Stomach (tissue), 9 donors: ENCODE data around the gene DHRSX. TPM values are rescaled to one million over a fixed set of nuclear protein-coding genes. Genes with fewer than 3 reads are reported as not detected.
A peak's percentile ranks its signal among the peaks of the same experiment; 100 is the strongest.
"Not testable (repeated sequence)": the region's sequence is repeated elsewhere in the genome, so short reads cannot be mapped to it uniquely, and the experiment has no call there.

Experiments used
- DNase-seq, 2 donors: peaks; one replicate each; pipeline versions ENCODE4 v3.0.0 to v3.0.0-alpha.2; 2013 to 2019
- H3K27ac ChIP-seq, 5 donors: fragments of 200-600 bp in 4 of 5; sonication (generic) in 4 of 5; one replicate each; pipeline ENCODE4 v1.5.1; 2013 to 2019; ENCODE audit warnings: mild to moderate bottlenecking in 1 of 5, moderate library complexity in 1 of 5
- H3K27me3 ChIP-seq, 3 donors: fragments of 200-600 bp; sonication (generic); one replicate each; pipeline ENCODE4 v1.5.1; 2017 to 2019; ENCODE audit warnings: mixed run types in 1 of 3
- H3K36me3 ChIP-seq, 4 donors: fragments of 200-600 bp; sonication (generic); 1 replicate in 3 of 4; 2 replicates in 1 of 4; pipeline ENCODE4 v1.5.1; 2016 to 2019
- H3K4me1 ChIP-seq, 4 donors: fragments of 200-600 bp; sonication (generic); one replicate each; pipeline ENCODE4 v1.5.1; 2016 to 2019
- H3K4me3 ChIP-seq, 4 donors: fragments of 200-600 bp; sonication (generic) in 3 of 4; one replicate each; pipeline ENCODE4 v1.5.1; 2016 to 2019; ENCODE audit warnings: mild to moderate bottlenecking in 1 of 4
- H3K9me3 ChIP-seq, 4 donors: fragments of 200-600 bp; sonication (generic); one replicate each; pipeline ENCODE4 v1.5.1; 2016 to 2019
- CTCF ChIP-seq, 7 experiments: fragments of 450-650 bp in 4 of 7; fragments of 200-600 bp in 3 of 7; sonication (generic) in 3 of 7; IDR thresholded peaks; one replicate each; pipeline ENCODE4 v1.5.1; 2016 to 2019; ENCODE audit warnings: antibody characterized with exemption in 7 of 7, control low read depth in 2 of 7, mild to moderate bottlenecking in 1 of 7
- EP300 ChIP-seq: sonication (generic); formaldehyde crosslinking; IDR thresholded peaks from one replicate; pipeline ENCODE4 v1.6.1; 2017; ENCODE audit warnings: antibody characterized with exemption
- POLR2A ChIP-seq, 4 donors: fragments of 450-650 bp; IDR thresholded peaks; one replicate each; pipeline ENCODE4 v1.6.1; 2016; ENCODE audit warnings: antibody characterized with exemption in 4 of 4, control low read depth in 2 of 4, mild to moderate bottlenecking in 1 of 4, moderate library complexity in 1 of 4
- POLR2AphosphoS5 ChIP-seq, 3 donors: sonication (generic); formaldehyde crosslinking; IDR thresholded peaks; one replicate each; pipeline ENCODE4 v1.6.1; 2016; ENCODE audit warnings: antibody characterized with exemption in 3 of 3
- WGBS, 5 donors: extraction: QIAGEN DNeasy Blood & Tissue Kit in 3 of 5; methylation state at CpG; one replicate each; pipeline versions ENCODE4 v1.1.5 to v1.1.7; 2013 to 2018; 5-methylcytosine and 5-hydroxymethylcytosine counted together
- intact Hi-C: fragments of 100-400 bp; cut with DNase I; formaldehyde crosslinking; loops from one replicate; pipeline ENCODE4 v1.15.1; 2023; ENCODE audit warnings: low total_unique reads
- polyA plus RNA-seq, 3 donors: library from polyadenylated mRNA; stranded (reverse); fragments of 200-250 nt; gene quantifications; one replicate each; pipeline ENCODE4 v1.2.3, GENCODE V29; 2013
- total RNA-seq, 5 donors: library from RNA; depleted of rRNA; stranded (reverse); fragments of >200 nt; gene quantifications; one replicate each; pipeline versions ENCODE4 v1.1.0 to v1.2.3, GENCODE V29; 2014 to 2016
- donor health status: healthy with polysubstance abuse.
- donor health status: Bipolar disorder and iron deficiency.
- donor health status: healthy.

Gene DHRSX
- total and polyA plus RNA-seq, 8 donors: 11.2 to 69.4 (median 21.1) TPM

GRCh38 chrX:2369206-2369605 lies 131.6 kb downstream of the DHRSX start:
- Histone ChIP-seq H3K36me3 (peaks cover 0 to 11% (median 1%) of the 10 kb centered on the region in 4 donors), H3K27ac (no peak overlapping the region), H3K27me3 (no peaks in the 10 kb centered on the region), H3K4me1 (no peaks in the 10 kb centered on the region), H3K9me3 (no peaks in the 10 kb centered on the region), H3K4me3 (no peak overlapping the region)
- intact Hi-C loops: no loop called here
- TF ChIP-seq POLR2A (IDR thresholded peaks at IDR 0.05): no peak
- TF ChIP-seq POLR2AphosphoS5 (IDR thresholded peaks at IDR 0.05): no peak
- no peak for TF ChIP-seq CTCF (IDR thresholded peaks at IDR 0.05)
- no peak for TF ChIP-seq EP300
- 80 to 90% (median 85%) methylated on average over 5 of the region's 5 CpGs for WGBS, 5 donors
- DNase-seq: no peak

GRCh38 chrX:2360731-2361130 lies 140.0 kb downstream of the DHRSX start:
- no peak for TF ChIP-seq CTCF (IDR thresholded peaks at IDR 0.05)
- TF ChIP-seq POLR2AphosphoS5 (IDR thresholded peaks at IDR 0.05): peak in 1 of 3 donors; percentile 38
- no peak for TF ChIP-seq EP300
- Histone ChIP-seq H3K9me3 (no peaks in the 10 kb centered on the region), H3K36me3 (peaks cover 0 to 4% (median 0%) of the 10 kb centered on the region in 4 donors), H3K27me3 (no peaks in the 10 kb centered on the region), H3K4me1 (no peaks in the 10 kb centered on the region), H3K27ac (no peak overlapping the region), H3K4me3 (no peak overlapping the region)
- intact Hi-C loops: no loop called here
- 62 to 81% (median 76%) methylated on average over 9 of the region's 9 CpGs for WGBS, 5 donors
- DNase-seq: no peak

GRCh38 chrX:2359522-2359921 lies 141.3 kb downstream of the DHRSX start:
- H3K36me3 ChIP-seq, H3K9me3 ChIP-seq, H3K4me1 ChIP-seq, DNase-seq, H3K4me3 ChIP-seq, H3K27me3 ChIP-seq, H3K27ac ChIP-seq, intact Hi-C loops: not testable (repeated sequence)
- 92 to 99% (median 97%) methylated on average over 4 of the region's 4 CpGs for WGBS, 5 donors

- no peak overlapping the region for H3K4me3 ChIP-seq
- H3K27ac ChIP-seq: no peak overlapping the region
- no peak for TF ChIP-seq CTCF (IDR thresholded peaks at IDR 0.05)
- TF ChIP-seq POLR2AphosphoS5 (IDR thresholded peaks at IDR 0.05): no peak
- no peak for TF ChIP-seq EP300
- no peak for TF ChIP-seq POLR2A (IDR thresholded peaks at IDR 0.05)
- H3K27me3 ChIP-seq: no peaks in the 10 kb centered on the region
- no peaks in the 10 kb centered on the region for H3K4me1 ChIP-seq
- peaks cover 0 to 15% (median 7%) of the 10 kb centered on the region in 4 donors for H3K36me3 ChIP-seq
- 86 to 94% (median 93%) methylated on average over 19 of the region's 19 CpGs for WGBS, 5 donors
- intact Hi-C loops: no loop called here
- no peaks in the 10 kb centered on the region for H3K9me3 ChIP-seq
- DNase-seq: no peak
Observed at GRCh38 chrX:2351999-2352995, 148.5 kb downstream of the DHRSX start.

- H3K4me3 ChIP-seq: no peak overlapping the region
- TF ChIP-seq EP300: no peak
- no peak for TF ChIP-seq POLR2A (IDR thresholded peaks at IDR 0.05)
- TF ChIP-seq POLR2AphosphoS5 (IDR thresholded peaks at IDR 0.05): no peak
- no peak for TF ChIP-seq CTCF (IDR thresholded peaks at IDR 0.05)
- no peaks in the 10 kb centered on the region for H3K27me3 ChIP-seq
- no peaks in the 10 kb centered on the region for H3K4me1 ChIP-seq
- no peak for DNase-seq
- intact Hi-C loops: no loop called here
- H3K36me3 ChIP-seq: peaks cover 0 to 13% (median 9%) of the 10 kb centered on the region in 4 donors
- H3K27ac ChIP-seq: no peak overlapping the region
- no peaks in the 10 kb centered on the region for H3K9me3 ChIP-seq
Observed at GRCh38 chrX:2351321-2351720, 149.5 kb downstream of the DHRSX start.

GRCh38 chrX:2350703-2351102 lies 150.1 kb downstream of the DHRSX start:
- H3K4me1 ChIP-seq, DNase-seq, H3K27ac ChIP-seq, H3K4me3 ChIP-seq, H3K27me3 ChIP-seq, H3K9me3 ChIP-seq, intact Hi-C loops: not testable (repeated sequence)
- 87 to 98% (median 97%) methylated on average over 4 of the region's 4 CpGs for WGBS, 5 donors
- peaks cover 0 to 17% (median 9%) of the 10 kb centered on the region in 4 donors for H3K36me3 ChIP-seq

- H3K27me3 ChIP-seq, H3K4me1 ChIP-seq, intact Hi-C loops, H3K4me3 ChIP-seq, H3K27ac ChIP-seq, H3K9me3 ChIP-seq, DNase-seq: not testable (repeated sequence)
- 97 to 98% (median 98%) methylated on average over 9 of the region's 9 CpGs for WGBS, 5 donors
- peaks cover 0 to 23% (median 13%) of the 10 kb centered on the region in 4 donors for H3K36me3 ChIP-seq
Observed at GRCh38 chrX:2350036-2350435, 150.7 kb downstream of the DHRSX start.
